AG10803 (cell line): ENCODE measurements around the gene LYVE1.

ENCODE experiments used
- DNase-seq: peaks from one replicate; pipeline ENCODE4 v3.0.0; 2010; ENCODE audit warnings: low read depth
- H3K4me3 ChIP-seq: 2 replicates; pipeline ENCODE4 v1.5.1; 2011; ENCODE audit warnings: mild to moderate bottlenecking, low read length, control low read depth
- TF ChIP-seq, protein P1 (sequence below): conservative IDR thresholded peaks from 2 replicates; pipeline ENCODE4 v1.5.1; 2011; ENCODE audit warnings: mild to moderate bottlenecking, low read length, control low read depth, inconsistent platforms

LYVE1 gene

DNA sequence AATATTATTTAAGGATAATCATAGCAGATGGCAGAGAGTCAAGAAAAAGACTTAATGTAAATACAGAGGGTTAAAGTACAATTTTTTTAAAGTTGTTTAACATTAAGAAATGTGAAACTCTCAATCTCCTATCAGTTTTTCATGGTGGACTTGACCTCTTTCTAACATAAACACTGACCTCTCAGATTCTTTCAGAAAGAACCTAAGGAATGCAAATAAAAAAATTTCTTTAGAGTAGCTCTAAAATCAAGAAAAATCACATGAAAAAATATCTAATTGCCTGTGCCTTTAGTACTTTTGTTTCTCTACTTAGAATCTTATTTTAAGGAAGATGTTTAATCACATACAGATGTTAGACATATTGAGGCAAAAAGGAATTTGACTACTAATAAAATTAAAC lies 40.3 kb downstream of the LYVE1 start:
- TF ChIP-seq, protein P1, sequence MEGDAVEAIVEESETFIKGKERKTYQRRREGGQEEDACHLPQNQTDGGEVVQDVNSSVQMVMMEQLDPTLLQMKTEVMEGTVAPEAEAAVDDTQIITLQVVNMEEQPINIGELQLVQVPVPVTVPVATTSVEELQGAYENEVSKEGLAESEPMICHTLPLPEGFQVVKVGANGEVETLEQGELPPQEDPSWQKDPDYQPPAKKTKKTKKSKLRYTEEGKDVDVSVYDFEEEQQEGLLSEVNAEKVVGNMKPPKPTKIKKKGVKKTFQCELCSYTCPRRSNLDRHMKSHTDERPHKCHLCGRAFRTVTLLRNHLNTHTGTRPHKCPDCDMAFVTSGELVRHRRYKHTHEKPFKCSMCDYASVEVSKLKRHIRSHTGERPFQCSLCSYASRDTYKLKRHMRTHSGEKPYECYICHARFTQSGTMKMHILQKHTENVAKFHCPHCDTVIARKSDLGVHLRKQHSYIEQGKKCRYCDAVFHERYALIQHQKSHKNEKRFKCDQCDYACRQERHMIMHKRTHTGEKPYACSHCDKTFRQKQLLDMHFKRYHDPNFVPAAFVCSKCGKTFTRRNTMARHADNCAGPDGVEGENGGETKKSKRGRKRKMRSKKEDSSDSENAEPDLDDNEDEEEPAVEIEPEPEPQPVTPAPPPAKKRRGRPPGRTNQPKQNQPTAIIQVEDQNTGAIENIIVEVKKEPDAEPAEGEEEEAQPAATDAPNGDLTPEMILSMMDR = no peak
- no peak overlapping the region for H3K4me3 ChIP-seq
- DNase-seq = peak; percentile 29

DNA sequence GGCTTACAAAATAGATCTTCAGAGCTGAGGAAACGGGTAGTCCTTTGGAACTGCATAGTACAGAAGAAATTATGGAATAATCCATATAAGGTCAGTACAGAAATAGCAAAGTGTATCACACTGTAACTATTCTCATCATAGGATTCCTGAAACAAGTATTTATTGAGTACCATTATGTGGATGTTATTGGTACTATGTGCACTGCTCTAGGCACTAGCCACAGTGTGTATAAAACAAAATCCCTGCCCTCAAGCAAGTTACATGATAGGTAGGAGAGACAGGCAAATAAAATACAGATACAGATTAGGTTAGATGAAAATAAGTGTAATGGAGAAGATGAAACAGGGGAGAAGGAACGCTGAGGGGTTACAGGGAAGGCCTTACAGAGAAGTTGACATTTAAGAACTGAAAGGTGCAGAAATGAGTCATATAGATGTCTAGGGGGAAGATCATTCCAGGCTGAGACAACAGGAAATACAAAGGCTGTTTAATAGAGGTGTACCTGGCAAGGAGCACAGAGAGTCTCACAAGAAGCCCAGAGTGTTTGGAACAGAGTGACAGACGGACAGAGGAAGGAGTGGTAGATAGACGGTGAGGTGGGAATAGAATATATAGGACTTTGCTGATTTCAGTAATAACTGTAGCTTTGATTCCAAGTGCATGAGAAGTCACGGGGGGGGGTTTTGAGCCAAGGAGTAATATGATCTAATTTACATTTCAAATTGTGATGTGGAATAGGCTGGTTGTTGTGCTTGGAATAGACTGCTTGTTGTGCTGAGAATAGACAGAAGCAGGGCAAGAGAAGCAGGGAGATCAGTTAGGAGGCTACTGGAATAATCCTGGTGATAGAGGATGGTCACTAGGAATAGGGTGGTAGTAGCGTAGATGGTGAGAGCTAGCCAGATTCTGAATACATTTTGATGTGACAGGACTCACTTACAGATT lies 41.2 kb downstream of the LYVE1 start:
- TF ChIP-seq, protein P1 = no peak
- DNase-seq = no peak
- no peak overlapping the region for H3K4me3 ChIP-seq

GRCh38 chr11:10524471-10524870 lies 44.0 kb downstream of the LYVE1 start:
- H3K4me3 ChIP-seq = no peak overlapping the region
- no peak for DNase-seq
- TF ChIP-seq, protein P1 = no peak

DNA sequence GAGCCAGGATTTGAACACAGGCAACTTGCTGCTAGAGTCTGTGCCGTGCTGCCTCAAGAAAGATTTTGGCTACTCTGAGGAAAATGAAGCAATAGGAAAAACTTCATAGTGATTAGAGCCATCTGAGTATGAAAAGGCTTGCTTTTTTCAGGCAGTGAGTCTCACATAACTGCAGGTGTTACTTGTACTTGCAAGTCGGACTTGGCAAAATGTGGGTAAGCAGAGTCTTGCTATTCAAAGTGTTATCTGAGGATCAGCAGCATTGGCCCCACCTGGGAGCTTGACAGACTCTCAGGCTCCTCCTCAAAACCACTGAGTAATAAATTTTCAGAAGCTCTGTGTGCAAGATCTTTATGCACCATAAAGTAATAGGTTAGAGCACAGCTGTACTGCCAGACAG lies 45.5 kb downstream of the LYVE1 start:
- TF ChIP-seq, protein P1 = no peak
- peak; percentile 12 for DNase-seq
- H3K4me3 ChIP-seq = no peak overlapping the region

GRCh38 chr11:10522276-10522675 lies 46.2 kb downstream of the LYVE1 start:
- no peak for DNase-seq

GRCh38 chr11:10520562-10520961 lies 47.9 kb downstream of the LYVE1 start:
- DNase-seq = no peak
- TF ChIP-seq, protein P1 = no peak

More at GRCh38 chr11:10522276-10522675, 46.2 kb downstream of the LYVE1 start:
- TF ChIP-seq, protein P1 = no peak
- H3K4me3 ChIP-seq = no peak overlapping the region

GRCh38 chr11:10519630-10520029 lies 48.8 kb downstream of the LYVE1 start:
- TF ChIP-seq, protein P1 = no peak
- no peak for DNase-seq
- no peak overlapping the region for H3K4me3 ChIP-seq

More at GRCh38 chr11:10520562-10520961, 47.9 kb downstream of the LYVE1 start:
- no peak overlapping the region for H3K4me3 ChIP-seq
